Measurements from ENCODE around the gene C1QTNF4. TPM values are rescaled to one million over a fixed set of nuclear protein-coding genes. Genes with fewer than 3 reads are reported as not detected.

The C1QTNF4 gene
- total and polyA plus RNA-seq, 2 of the 13 experiments (the other 11 are each of a cell fraction or from before 2014, with no cell fraction given): not detected

DNA sequence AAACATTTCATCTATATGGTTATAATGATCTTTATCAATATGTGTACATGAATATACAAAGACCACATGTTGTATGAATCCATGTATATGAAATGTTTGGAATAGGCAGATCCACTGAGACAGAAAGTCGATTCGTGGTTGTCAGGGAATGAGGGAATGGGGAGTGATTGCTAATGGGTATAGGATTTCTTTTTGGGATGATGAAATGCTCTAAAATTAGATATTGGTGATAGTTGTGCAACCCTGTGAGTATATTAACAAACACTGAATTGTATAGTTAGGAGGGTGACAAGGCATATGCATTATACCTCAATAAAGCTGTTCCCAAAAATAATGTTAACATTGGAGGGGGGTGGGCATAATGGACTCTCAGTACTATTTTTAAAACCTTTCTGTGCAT lies 33.8 kb downstream of the C1QTNF4 start:
- no peak overlapping the region for H2AFZ ChIP-seq (ENCODE audit: low read length)
- in situ Hi-C loops (cut with HindIII; ENCODE audit: extremely low pct_ligation_motif_present, low pct_unique_long_range_greater_than_20kb) (no loop called here), intact Hi-C loops (cut with micrococcal nuclease; ENCODE audit: unreplicated experiment) (no loop called here)
- DNase-seq (ENCODE audit: low spot score): no peak
- ChIA-PET CTCF (ENCODE audit: low intra/inter-chr PET ratio, low total read pairs) (no interaction called here), POLR2A (no interaction called here)
- peaks cover 21% of the 10 kb centered on the region for H3K4me1 ChIP-seq (ENCODE audit: insufficient read depth, low read length)
- 93% methylated on average over 2 of the region's 2 CpGs for WGBS (ENCODE audit: low lambda C conversion rate)
- H3K4me3 ChIP-seq (replicated peaks in 1 of 3; ENCODE audit: insufficient read depth in 1 of 3, low read depth in 2 of 3, low read length in 3 of 3): no peak overlapping the region
- no peak overlapping the region for H3K27ac ChIP-seq (ENCODE audit: extremely low read length, insufficient read depth, low read length)
- no peak for ATAC-seq
- no peak overlapping the region for H3K9ac ChIP-seq (ENCODE audit: insufficient read depth, low read depth, low read length)
- TF ChIP-seq HIVEP1 (CRISPR knock-in tag; IDR thresholded peaks at IDR 0.05) (no peak), MEF2D (CRISPR knock-in tag; IDR thresholded peaks at IDR 0.05) (no peak), BCL6 (CRISPR knock-in tag; IDR thresholded peaks at IDR 0.05) (no peak), CEBPB (IDR thresholded peaks at IDR 0.05; ENCODE audit: borderline replicate concordance, low read depth, low read length) (peak; percentile 30; the same call in 1 of the 2 replicates), AGO2 (optimal IDR thresholded peaks at IDR 0.05; ENCODE audit: low read depth, low read length) (no peak), MED13 (CRISPR knock-in tag; IDR thresholded peaks at IDR 0.05) (no peak), FOXA3 (CRISPR knock-in tag; IDR thresholded peaks at IDR 0.05) (no peak)
- TF ChIP-seq, protein P1, sequence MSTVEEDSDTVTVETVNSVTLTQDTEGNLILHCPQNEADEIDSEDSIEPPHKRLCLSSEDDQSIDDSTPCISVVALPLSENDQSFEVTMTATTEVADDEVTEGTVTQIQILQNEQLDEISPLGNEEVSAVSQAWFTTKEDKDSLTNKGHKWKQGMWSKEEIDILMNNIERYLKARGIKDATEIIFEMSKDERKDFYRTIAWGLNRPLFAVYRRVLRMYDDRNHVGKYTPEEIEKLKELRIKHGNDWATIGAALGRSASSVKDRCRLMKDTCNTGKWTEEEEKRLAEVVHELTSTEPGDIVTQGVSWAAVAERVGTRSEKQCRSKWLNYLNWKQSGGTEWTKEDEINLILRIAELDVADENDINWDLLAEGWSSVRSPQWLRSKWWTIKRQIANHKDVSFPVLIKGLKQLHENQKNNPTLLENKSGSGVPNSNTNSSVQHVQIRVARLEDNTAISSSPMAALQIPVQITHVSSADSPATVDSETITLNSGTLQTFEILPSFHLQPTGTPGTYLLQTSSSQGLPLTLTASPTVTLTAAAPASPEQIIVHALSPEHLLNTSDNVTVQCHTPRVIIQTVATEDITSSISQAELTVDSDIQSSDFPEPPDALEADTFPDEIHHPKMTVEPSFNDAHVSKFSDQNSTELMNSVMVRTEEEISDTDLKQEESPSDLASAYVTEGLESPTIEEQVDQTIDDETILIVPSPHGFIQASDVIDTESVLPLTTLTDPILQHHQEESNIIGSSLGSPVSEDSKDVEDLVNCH (CRISPR knock-in tag; IDR thresholded peaks at IDR 0.05): no peak
- TF ChIP-seq, protein P2, sequence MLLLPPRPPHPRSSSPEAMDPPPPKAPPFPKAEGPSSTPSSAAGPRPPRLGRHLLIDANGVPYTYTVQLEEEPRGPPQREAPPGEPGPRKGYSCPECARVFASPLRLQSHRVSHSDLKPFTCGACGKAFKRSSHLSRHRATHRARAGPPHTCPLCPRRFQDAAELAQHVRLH (CRISPR knock-in tag; IDR thresholded peaks at IDR 0.05; ENCODE audit: borderline replicate concordance, low read depth): no peak
- H3K4me2 ChIP-seq (ENCODE audit: low read depth, low read length): no peak overlapping the region
- no peaks in the 10 kb centered on the region for H3K27me3 ChIP-seq (ENCODE audit: control insufficient read depth in 1 of 2, insufficient read depth in 2 of 2, low read length in 2 of 2)
- H3K36me3 ChIP-seq (replicated peaks in 1 of 2; ENCODE audit: control insufficient read depth in 1 of 2, insufficient read depth in 2 of 2, low read length in 2 of 2): no peaks in the 10 kb centered on the region
- no peak for FAIRE-seq
- H3K9me3 ChIP-seq (ENCODE audit: low read length): no peaks in the 10 kb centered on the region
- no TSS peak for BruUV-seq (replicated peaks)
- H4K20me1 ChIP-seq (ENCODE audit: insufficient read depth, low read length): no peaks in the 10 kb centered on the region
- H3K79me2 ChIP-seq (ENCODE audit: insufficient read depth, low read length): no peaks in the 10 kb centered on the region
